ENCODE data around the gene FCRL6. TPM values are rescaled to one million over a fixed set of nuclear protein-coding genes. Genes with fewer than 3 reads are reported as not detected.

Gene FCRL6
- total and polyA plus RNA-seq, 12 donors: 0.11 to 2.2 (median 0.37) TPM; not detected in 3

- Histone ChIP-seq H3K4me1 (replicated peaks in 1 of 2) (no peaks in the 10 kb centered on the region), H3K9me3 (replicated peaks in 1 of 3) (no peaks in the 10 kb centered on the region), H3K27ac (no peak overlapping the region), H3K27me3 (no peaks in the 10 kb centered on the region), H3K36me3 (replicated peaks in 1 of 2) (no peaks in the 10 kb centered on the region), H3K4me3 (no peak overlapping the region)
- WGBS, 4 donors: 81 to 93% (median 88%) methylated on average over 8 of the region's 8 CpGs
- intact Hi-C loops (cut with DNase I): no loop called here
- TF ChIP-seq CTCF (IDR thresholded peaks at IDR 0.05) (peak in 2 of 6 experiments; percentile 8 to 16), POLR2A (IDR thresholded peaks at IDR 0.05) (no peak)
- no peak for DNase-seq
Observed at GRCh38 chr1:159835862-159836525, 33.8 kb downstream of the FCRL6 start.

- H3K9me3 ChIP-seq (replicated peaks in 1 of 3): no peaks in the 10 kb centered on the region
- H3K4me3 ChIP-seq: no peak overlapping the region
- 83 to 94% (median 89%) methylated on average over 1 of the region's 1 CpG for WGBS, 4 donors
- no peak for DNase-seq
- H3K4me1 ChIP-seq (replicated peaks in 1 of 2): no peaks in the 10 kb centered on the region
- no peaks in the 10 kb centered on the region for H3K36me3 ChIP-seq (replicated peaks in 1 of 2)
- H3K27ac ChIP-seq: no peak overlapping the region
- no peaks in the 10 kb centered on the region for H3K27me3 ChIP-seq
- intact Hi-C loops (cut with DNase I): no loop called here
- TF ChIP-seq CTCF (IDR thresholded peaks at IDR 0.05): no peak
- TF ChIP-seq POLR2A (IDR thresholded peaks at IDR 0.05): no peak
Observed at GRCh38 chr1:159838715-159839114, 36.6 kb downstream of the FCRL6 start.

GRCh38 chr1:159839116-159839849, 37.1 kb downstream of the FCRL6 start:
- Histone ChIP-seq H3K9me3 (replicated peaks in 1 of 3) (no peaks in the 10 kb centered on the region), H3K36me3 (replicated peaks in 1 of 2) (no peaks in the 10 kb centered on the region), H3K4me3 (no peak overlapping the region), H3K27ac (no peak overlapping the region), H3K27me3 (no peaks in the 10 kb centered on the region), H3K4me1 (replicated peaks in 1 of 2) (no peaks in the 10 kb centered on the region)
- DNase-seq: no peak
- WGBS, 4 donors: 93 to 97% (median 95%) methylated on average over 5 of the region's 5 CpGs
- TF ChIP-seq CTCF (IDR thresholded peaks at IDR 0.05) (no peak), POLR2A (IDR thresholded peaks at IDR 0.05) (no peak)
- intact Hi-C loops (cut with DNase I): no loop called here

- DNase-seq: no peak
- TF ChIP-seq POLR2A (IDR thresholded peaks at IDR 0.05): no peak
- TF ChIP-seq CTCF (IDR thresholded peaks at IDR 0.05): no peak
- H3K27me3 ChIP-seq: no peaks in the 10 kb centered on the region
- H3K36me3 ChIP-seq (replicated peaks in 1 of 2): no peaks in the 10 kb centered on the region
- intact Hi-C loops (cut with DNase I): no loop called here
- no peaks in the 10 kb centered on the region for H3K9me3 ChIP-seq (replicated peaks in 1 of 3)
- no peaks in the 10 kb centered on the region for H3K4me1 ChIP-seq (replicated peaks in 1 of 2)
- H3K4me3 ChIP-seq: no peak overlapping the region
- WGBS, 4 donors: 75 to 83% (median 78%) methylated on average over 2 of the region's 2 CpGs
- H3K27ac ChIP-seq: no peak overlapping the region
Observed at GRCh38 chr1:159841749-159842148, 39.6 kb downstream of the FCRL6 start.
